GM10248 (cell line): ENCODE data around the gene DOCK11.

Experiments
- CTCF ChIA-PET: fragments of 300-600 bp; sonication (Branson Sonifier 250); formaldehyde crosslinking; extraction: SDS; loops from one replicate; lab custom pipeline; 2021; ENCODE audit warnings: antibody characterized with exemption; lab: Yijun Ruan, JAX
- POLR2A ChIA-PET: fragments of 350-650 bp; sonication (Branson Sonifier 250); formaldehyde crosslinking; extraction: SDS; loops from one replicate; lab custom pipeline; 2020; ENCODE audit warnings: antibody characterized with exemption; lab: Yijun Ruan, JAX
- DNase-seq: peaks from one replicate; pipeline ENCODE4 v3.0.0; 2012; ENCODE audit errors: extremely low spot score
- CTCF ChIP-seq: IDR thresholded peaks from 2 replicates; pipeline ENCODE4 v1.5.1; 2012; ENCODE audit warnings: mild to moderate bottlenecking, low read depth; ENCODE audit errors: extremely low read depth, missing control alignments, control extremely low read depth

Gene DOCK11

GRCh38 chrX:118508221-118508620 lies 12.6 kb downstream of the DOCK11 start:
- no peak for TF ChIP-seq CTCF
- ChIA-PET POLR2A (no interaction called here), CTCF (interaction anchor here (0.9 kb wide), 1 partner anchor 11 kb away, joined by 3 read pairs; no protein-coding TSS in a partner anchor)
- no peak for DNase-seq

- ChIA-PET CTCF (interaction anchor here (0.9 to 2.3 kb wide), 2 partner anchors 10 to 12 kb away, joined by 3 to 7 read pairs; no protein-coding TSS in a partner anchor), POLR2A (no interaction called here)
- no peak for DNase-seq
- TF ChIP-seq CTCF: no peak
Measured at GRCh38 chrX:118508635-118509034, 13.0 kb downstream of the DOCK11 start.

- ChIA-PET POLR2A (no interaction called here), CTCF (interaction anchor here (2.3 kb wide), 1 partner anchor 11 kb away, joined by 7 read pairs; no protein-coding TSS in a partner anchor)
- no peak for TF ChIP-seq CTCF
- no peak for DNase-seq
Measured at GRCh38 chrX:118510111-118510510, 14.5 kb downstream of the DOCK11 start.

- DNase-seq: no peak
- ChIA-PET CTCF (interaction anchor here (0.7 to 1.8 kb wide), 2 partner anchors 17 to 27 kb away, joined by 3 to 4 read pairs; no protein-coding TSS in a partner anchor), POLR2A (no interaction called here)
- no peak for TF ChIP-seq CTCF
Measured at GRCh38 chrX:118513120-118513898, 17.7 kb downstream of the DOCK11 start.

GRCh38 chrX:118519411-118520215 lies 24.0 kb downstream of the DOCK11 start:
- no peak for TF ChIP-seq CTCF
- ChIA-PET POLR2A (no interaction called here), CTCF (interaction anchor here (0.9 kb wide), 1 partner anchor 10 kb away, joined by 3 read pairs; no protein-coding TSS in a partner anchor)
- no peak for DNase-seq
